ENCODE measurements around the gene SRSF9.

DNA sequence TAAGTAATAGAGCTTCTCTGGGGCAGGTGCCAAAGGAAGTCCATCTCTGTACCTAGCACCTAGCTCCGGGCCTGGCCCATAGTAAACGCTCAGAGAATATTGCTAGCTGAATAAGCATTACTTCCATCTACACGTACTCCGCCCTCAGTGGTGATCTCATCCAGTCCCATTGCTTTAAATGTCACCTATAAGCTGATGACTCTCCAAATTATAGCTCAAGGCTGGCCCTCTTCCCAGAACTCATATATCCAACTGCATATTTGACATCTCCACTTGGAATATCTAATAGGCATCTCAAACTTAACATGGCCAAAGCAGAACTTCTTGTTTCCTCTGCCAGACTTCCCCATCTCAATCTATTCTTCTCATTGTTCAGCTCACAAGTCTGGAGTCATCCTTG is 19.5 kb upstream of the SRSF9 start:
- TF ChIP-seq ESRRA (IDR thresholded peaks at IDR 0.05; ENCODE audit: borderline replicate concordance, low read length) (no peak), CEBPB (IDR thresholded peaks at IDR 0.05) (no peak), POLR2A (IDR thresholded peaks at IDR 0.05; ENCODE audit: low read length) (no peak), HOXA7 (CRISPR knock-in tag; IDR thresholded peaks at IDR 0.05) (no peak), POLR2AphosphoS2 (conservative IDR thresholded peaks at IDR 0.05; ENCODE audit: low read length) (no peak), CHD2 (IDR thresholded peaks at IDR 0.05; ENCODE audit: low read length, partially characterized antibody) (no peak), RAD21 (conservative IDR thresholded peaks at IDR 0.05 in 1 of 2, IDR thresholded peaks at IDR 0.05 in 1 of 2) (no peak), SMC3 (IDR thresholded peaks at IDR 0.05) (no peak)
- TF ChIP-seq, protein P1, sequence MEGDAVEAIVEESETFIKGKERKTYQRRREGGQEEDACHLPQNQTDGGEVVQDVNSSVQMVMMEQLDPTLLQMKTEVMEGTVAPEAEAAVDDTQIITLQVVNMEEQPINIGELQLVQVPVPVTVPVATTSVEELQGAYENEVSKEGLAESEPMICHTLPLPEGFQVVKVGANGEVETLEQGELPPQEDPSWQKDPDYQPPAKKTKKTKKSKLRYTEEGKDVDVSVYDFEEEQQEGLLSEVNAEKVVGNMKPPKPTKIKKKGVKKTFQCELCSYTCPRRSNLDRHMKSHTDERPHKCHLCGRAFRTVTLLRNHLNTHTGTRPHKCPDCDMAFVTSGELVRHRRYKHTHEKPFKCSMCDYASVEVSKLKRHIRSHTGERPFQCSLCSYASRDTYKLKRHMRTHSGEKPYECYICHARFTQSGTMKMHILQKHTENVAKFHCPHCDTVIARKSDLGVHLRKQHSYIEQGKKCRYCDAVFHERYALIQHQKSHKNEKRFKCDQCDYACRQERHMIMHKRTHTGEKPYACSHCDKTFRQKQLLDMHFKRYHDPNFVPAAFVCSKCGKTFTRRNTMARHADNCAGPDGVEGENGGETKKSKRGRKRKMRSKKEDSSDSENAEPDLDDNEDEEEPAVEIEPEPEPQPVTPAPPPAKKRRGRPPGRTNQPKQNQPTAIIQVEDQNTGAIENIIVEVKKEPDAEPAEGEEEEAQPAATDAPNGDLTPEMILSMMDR (IDR thresholded peaks at IDR 0.05) = no peak
- TF ChIP-seq, protein P2, sequence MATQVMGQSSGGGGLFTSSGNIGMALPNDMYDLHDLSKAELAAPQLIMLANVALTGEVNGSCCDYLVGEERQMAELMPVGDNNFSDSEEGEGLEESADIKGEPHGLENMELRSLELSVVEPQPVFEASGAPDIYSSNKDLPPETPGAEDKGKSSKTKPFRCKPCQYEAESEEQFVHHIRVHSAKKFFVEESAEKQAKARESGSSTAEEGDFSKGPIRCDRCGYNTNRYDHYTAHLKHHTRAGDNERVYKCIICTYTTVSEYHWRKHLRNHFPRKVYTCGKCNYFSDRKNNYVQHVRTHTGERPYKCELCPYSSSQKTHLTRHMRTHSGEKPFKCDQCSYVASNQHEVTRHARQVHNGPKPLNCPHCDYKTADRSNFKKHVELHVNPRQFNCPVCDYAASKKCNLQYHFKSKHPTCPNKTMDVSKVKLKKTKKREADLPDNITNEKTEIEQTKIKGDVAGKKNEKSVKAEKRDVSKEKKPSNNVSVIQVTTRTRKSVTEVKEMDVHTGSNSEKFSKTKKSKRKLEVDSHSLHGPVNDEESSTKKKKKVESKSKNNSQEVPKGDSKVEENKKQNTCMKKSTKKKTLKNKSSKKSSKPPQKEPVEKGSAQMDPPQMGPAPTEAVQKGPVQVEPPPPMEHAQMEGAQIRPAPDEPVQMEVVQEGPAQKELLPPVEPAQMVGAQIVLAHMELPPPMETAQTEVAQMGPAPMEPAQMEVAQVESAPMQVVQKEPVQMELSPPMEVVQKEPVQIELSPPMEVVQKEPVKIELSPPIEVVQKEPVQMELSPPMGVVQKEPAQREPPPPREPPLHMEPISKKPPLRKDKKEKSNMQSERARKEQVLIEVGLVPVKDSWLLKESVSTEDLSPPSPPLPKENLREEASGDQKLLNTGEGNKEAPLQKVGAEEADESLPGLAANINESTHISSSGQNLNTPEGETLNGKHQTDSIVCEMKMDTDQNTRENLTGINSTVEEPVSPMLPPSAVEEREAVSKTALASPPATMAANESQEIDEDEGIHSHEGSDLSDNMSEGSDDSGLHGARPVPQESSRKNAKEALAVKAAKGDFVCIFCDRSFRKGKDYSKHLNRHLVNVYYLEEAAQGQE (IDR thresholded peaks at IDR 0.05) = no peak
- TF ChIP-seq, protein P3, sequence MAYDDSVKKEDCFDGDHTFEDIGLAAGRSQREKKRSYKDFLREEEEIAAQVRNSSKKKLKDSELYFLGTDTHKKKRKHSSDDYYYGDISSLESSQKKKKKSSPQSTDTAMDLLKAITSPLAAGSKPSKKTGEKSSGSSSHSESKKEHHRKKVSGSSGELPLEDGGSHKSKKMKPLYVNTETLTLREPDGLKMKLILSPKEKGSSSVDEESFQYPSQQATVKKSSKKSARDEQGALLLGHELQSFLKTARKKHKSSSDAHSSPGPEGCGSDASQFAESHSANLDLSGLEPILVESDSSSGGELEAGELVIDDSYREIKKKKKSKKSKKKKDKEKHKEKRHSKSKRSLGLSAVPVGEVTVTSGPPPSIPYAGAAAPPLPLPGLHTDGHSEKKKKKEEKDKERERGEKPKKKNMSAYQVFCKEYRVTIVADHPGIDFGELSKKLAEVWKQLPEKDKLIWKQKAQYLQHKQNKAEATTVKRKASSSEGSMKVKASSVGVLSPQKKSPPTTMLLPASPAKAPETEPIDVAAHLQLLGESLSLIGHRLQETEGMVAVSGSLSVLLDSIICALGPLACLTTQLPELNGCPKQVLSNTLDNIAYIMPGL (CRISPR knock-in tag; IDR thresholded peaks at IDR 0.05; ENCODE audit: borderline replicate concordance) = no peak
